ENCODE data around the gene STK17B.

DNA sequence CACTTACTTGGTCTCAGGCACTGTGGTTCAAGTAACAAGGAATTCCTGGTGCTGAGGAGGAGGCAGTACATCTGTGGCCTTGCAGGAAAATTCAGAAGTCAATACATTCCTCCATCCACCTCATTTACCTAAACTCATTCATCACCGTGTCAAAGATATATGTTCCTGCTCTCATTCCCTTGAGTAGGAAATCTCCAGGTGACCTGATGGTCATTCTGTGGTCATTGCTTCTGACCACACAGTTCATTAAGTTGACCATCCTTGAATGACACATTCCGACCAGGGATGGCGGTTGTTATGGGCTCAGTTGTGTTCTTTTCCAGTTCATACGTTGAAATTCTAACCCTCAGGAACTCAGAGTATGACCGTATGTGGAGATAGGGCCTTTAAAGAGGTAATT is 2.1 kb upstream of the STK17B start:
- TF ChIP-seq CTCF (conservative IDR thresholded peaks at IDR 0.05; ENCODE audit: low read length): no peak
- TF ChIP-seq EZH2phosphoT487 (IDR thresholded peaks at IDR 0.05; ENCODE audit: borderline replicate concordance): no peak
